HL-60/S4 treated with phorbol 12-myristate 13-acetate at 8.2 ng/mL for 4 days and 3 days (cell line): Measurements from ENCODE around the gene SFXN5.
"Not testable (repeated sequence)": the region's sequence is repeated elsewhere in the genome, so short reads cannot be mapped to it uniquely, and the experiment has no call there.

ENCODE experiments used
- in situ Hi-C: fragments of 300-500 bp; cut with MboI; formaldehyde crosslinking; loops from 2 replicates; pipeline ENCODE4 v1.15.0; 2022; ENCODE audit warnings: low sequenced_read_pairs

The SFXN5 gene, protein sequence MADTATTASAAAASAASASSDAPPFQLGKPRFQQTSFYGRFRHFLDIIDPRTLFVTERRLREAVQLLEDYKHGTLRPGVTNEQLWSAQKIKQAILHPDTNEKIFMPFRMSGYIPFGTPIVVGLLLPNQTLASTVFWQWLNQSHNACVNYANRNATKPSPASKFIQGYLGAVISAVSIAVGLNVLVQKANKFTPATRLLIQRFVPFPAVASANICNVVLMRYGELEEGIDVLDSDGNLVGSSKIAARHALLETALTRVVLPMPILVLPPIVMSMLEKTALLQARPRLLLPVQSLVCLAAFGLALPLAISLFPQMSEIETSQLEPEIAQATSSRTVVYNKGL

DNA sequence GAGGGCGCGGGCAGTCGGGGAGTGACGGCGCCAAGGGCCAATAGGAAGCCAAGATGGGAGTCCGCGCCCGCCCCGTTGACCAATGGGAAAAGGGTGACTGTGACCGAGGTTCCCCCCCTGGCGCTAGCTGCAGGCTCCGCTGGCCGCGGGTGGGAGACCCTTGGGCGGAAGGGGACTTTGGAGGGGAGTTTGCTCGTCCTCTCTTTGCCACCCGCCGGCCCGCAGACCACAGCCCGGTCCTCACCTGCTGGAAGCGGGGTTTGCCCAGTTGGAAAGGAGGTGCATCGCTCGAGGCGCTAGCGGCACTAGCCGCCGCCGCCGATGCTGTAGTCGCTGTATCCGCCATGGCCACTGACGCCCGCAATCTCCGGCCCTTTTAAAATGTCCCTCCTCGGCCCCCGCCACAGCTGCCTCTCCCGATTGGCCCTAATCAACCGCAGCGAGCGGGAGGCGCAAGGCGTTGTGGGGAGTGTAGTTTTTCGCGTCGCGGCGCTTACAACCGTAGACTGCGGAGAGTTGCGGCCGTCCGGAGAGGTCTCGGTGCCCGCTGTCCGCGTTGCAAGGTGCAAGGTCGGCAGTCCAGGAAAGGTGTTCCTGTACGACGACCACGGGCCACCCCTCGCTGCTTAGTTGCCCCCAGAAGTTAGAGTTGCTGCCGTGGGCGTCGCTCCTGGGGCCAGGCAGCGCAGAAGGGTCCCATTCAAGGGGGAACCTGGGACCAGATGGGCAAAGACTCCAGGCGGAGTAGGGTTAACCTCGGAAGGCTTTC is at the start of gene SFXN5:
TSS of gene SFXN5 (minus strand) at position 353 of the 769 bp plus-strand sequence. CDS start at position 346, 7 bp downstream.
- in situ Hi-C loops: no loop called here

DNA sequence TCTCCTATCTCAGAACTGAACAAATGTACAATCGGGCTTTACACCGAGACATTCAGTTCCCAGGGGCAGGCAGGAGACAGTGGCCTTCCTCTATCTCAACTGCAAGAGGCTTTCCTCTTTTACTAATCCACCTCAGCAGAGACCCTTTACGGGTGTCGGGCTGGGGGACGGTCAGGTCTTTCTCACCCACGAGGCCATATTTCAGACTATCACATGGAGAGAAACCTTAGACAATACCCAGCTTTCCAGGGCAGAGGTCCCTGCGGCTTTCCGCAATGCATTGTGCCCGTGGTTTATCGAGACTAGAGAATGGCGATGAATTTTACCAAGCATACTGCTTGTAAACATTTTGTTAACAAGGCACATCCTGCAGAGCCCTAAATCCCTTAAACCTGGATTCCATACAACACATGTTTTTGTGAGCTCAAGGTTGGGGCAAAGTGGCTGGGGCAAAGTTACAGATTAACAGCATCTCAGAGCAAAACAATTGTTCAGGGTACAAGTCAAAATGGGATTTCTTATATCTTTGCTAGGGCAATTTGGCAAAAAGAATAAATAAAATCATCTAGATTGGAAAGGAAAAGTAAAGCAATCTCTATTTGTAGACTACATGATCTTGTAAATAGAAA is 48.2 kb upstream of the SFXN5 start:
- in situ Hi-C loops: not testable (repeated sequence)

DNA sequence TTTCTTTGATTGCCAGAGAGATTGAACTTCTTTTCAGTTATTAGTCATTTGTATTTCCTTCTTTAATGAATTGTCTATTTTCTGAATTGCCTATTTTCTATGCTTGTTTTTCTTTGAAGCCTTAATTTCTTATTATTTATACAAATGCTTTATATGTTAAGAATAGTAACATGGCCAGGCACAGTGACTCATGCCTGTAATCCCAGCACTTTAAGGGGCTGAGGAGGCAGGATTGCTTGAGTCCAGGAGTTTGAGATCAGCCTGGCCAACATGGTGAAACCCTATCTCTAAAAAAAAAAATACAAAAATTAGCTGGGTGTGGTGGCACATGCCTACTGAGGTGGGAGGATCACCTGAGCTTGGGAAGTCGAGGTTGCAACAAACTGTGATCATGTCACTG is 45.9 kb upstream of the SFXN5 start:
- in situ Hi-C loops: no loop called here

DNA sequence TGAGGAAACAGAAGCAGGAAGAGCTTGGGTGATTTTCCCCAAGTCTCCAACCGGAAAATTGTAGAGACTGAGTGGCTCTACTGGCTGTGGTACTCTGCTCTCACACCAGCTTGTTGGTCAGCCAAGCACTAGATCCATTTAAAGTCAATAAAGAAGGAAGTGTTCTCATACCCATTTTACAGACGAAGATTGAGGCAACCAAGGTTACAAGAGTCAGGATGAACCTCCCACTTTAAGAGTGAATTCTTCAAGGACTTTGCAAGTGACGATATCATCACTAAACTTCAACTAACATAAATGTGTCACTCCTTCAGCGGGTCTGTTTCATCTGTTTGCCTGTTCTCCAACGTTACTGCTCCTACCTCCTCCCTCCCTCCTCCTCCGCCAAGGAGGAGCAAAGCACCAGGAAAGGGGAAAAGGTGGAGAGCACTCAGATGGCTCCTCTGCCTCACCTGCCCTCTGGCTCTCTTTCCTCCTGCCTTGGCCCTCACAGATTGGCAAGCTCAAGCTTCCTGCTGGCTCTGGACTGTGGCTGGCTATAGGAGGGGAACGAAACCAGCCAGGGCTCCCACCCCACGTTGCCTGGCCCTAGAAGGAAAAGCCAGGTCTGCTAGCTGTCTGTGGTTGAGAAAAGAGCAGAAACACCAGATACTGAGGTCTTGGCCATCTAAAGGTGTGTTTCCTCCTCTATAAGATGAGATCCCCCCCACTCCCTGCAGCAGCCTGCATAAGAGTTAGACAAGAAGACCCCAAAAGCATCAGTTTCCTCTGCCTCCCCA is 44.9 kb upstream of the SFXN5 start:
- in situ Hi-C loops: no loop called here

DNA sequence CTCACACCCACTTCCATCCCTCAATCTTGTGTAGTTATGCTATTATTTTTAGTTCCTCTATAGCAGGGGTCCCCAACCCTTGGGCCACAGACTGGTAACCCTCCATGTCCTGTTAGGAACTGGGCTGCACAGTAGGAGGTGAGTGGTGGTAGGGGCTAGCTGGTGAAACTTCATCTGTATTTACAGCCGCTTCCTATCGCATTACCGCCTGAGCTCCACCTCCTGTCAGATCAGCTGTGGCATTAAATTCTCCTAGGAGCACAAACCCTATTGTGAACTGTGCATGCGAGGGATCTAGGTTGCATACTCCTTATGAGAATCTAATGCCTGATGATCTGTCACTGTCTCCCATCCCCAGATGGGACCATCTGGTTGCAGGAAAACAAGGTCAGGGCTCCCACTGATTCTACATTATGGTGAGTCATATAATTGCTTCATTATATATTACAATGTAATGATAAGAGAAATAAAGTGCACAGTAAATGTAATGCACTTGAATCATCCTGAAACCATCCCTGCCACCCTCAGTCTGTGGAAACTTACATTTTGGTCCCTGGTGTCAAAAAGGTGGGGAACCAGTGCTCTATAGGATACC is 42.9 kb upstream of the SFXN5 start:
- in situ Hi-C loops: no loop called here

DNA sequence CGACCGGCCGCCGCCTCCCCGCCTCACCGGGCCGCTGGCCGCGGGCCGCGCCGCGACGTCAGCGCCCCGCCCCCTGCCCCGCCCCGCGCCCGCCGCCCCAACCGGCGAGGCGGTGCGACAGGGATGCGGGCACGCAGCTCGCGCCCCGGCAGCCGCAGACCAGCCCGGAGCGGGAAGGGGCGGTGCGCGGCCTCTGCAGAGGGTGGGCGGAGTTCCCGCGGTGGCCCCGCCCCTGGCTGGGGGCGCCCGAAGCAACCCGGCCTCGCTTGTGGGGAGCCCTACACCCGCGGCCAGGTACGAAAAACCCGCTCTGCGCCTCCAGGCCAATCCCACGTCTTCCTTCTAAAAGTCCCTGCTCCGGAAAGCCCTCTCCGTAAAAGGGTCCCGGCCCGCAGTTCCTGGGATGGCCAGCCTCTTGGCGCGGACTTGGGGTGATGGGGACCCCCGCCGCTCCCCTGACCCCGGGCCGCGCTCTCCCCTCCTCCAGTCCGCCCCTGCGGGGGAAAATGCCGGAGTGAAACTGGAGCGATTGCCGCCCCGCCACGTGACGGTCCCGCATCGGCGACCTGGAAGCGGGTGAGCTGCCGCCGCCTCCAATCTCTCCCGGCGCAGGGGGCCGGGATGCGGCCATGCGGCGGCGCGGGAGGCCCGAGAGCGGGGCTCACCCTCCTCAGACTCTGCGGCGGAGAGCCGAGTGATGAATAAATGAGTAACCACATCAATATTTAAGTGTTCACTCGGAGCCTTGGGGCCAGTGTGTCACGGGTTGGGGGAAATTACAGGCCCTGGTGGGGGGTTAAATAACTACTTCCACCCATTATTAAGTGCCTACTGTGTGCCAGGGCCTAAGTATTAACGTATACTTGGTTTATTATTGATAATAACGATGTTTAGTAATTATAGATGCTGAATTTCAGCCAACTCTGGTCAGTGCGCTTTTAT is 41.7 kb upstream of the SFXN5 start, which contains the start of gene RAB11FIP5:
TSS of gene RAB11FIP5 (minus strand) at position 36 of the 942 bp plus-strand sequence. CDS start 171 bp downstream, outside the sequence.
- in situ Hi-C loops: no loop called here

DNA sequence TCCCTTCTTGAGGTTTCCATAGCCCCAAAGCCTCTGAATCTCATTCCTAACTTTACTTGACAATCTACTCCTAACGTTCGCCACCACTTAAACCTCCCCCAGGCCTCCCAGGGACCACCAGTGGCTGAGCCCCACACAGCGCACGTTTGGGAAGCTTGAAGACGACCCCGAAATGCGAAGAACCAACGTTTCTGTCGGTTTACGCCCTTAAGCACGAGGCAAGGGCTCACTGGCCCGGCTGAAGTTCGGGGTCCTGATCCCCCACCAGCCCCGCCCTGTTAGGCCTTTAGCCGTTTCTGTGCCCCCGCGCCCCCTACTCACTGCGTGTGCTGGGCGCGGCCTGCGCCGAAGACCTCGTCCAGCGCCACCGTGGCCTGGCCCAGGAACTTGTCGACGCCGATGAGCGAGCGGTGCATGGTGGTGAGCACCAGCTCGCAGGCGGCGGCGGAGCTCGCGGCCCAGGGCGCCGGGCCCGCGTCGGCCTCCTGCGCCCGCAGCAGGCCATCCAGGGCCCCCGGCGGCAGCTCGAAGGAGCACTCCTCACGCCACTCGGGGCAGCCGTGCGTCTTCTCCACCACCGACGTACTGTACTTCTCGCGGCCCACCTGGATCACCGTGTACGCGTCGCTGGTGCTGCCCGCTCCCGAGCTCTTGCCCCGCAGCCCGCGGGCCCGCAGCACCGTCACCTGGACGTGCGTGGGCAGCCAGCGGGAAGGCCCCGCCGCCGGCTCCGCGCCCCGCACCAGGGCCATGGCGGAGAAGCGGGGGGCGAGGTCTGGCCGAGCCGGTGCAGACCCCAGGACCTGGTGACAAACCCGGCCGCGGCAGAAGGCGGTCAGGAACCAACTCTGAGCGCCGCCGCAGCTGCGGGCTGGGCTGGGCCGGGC is 40.8 kb upstream of the SFXN5 start:
- in situ Hi-C loops: no loop called here

DNA sequence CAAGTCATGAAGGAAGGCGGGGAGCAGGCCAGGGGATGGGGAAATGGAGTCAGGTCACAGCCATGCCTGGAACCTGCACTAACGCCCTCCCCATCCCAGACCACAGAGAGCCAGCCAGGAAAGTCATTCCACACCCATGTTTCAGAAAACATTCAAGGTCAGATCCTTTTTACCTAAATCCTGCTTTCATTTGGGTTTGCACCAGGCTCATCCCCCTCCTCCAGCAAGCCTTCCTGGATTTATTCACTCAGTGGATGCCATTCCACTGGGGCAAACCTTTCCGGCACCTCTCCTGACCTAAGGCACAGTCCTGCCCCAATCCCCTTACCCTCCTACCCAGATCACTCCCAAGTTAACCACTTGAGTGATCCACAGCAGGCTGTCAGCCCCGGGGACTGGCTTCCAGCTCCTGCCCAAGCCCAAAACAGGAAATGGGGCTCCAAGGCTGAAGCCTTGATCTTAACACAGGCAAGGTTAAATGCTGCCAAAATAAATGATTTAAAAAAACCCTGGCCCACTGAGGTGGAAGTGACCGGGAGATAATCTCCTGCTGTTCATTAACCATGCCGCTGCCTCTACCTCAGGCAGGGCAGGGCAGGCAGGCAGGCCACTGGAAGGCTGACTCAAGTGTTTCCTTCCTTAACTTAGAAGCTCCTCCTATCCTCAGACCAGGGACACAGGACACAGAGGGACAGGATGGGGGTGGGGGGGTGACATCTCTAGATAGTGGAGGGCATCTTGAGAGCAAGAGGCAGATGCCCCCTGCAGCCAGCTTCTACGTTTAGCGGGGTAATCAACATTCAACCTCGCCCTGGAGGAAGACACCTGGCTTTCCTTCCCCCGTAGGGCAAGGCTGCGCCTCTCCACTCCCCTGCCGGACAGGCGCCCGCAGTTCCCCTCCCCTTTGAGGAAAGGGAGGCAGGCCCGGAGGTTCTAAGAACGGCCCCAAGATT is 39.8 kb upstream of the SFXN5 start:
- in situ Hi-C loops: no loop called here

DNA sequence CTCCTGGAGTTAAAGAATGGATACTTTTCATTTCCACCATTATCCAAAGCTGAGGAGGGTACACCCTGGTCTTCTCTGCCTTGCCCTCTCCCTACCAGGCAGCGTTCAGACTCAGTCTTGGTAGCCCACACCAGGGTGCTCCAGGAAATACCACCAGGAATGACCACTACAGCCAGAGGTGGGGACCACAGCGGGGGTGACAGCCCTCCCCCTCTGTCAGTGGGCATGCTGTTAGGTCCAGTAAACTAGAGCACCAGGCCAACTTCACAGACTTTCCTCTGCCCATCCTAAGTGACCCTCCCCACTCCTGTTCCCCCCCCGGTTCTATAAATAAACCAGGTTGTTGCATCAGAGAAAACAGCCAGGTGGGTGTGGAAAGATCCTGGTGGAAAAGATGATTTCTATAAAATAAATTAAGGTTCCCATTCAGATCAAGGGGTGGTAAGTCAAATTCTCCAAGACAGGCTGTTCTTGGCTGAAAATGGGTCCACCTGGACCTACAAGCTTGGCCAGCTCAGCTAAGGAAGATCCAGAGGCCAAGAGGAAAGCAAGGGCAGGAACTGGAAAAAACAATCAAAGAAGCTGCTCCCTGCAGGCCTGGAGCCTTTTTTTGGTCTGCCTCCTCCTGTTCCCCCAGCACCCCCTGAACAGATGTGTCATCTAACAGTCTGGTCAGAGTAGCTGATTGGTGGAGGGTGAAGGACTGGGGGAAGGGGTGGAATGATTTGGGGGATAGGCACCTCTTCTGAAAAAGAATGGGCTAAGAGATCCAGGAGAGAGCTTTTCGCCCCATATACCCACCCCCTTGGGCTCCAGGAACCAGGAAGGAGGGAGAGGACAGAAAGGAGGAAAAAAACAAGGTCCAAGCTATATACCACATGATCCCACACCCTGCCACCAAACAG is 38.9 kb upstream of the SFXN5 start:
- in situ Hi-C loops: no loop called here

DNA sequence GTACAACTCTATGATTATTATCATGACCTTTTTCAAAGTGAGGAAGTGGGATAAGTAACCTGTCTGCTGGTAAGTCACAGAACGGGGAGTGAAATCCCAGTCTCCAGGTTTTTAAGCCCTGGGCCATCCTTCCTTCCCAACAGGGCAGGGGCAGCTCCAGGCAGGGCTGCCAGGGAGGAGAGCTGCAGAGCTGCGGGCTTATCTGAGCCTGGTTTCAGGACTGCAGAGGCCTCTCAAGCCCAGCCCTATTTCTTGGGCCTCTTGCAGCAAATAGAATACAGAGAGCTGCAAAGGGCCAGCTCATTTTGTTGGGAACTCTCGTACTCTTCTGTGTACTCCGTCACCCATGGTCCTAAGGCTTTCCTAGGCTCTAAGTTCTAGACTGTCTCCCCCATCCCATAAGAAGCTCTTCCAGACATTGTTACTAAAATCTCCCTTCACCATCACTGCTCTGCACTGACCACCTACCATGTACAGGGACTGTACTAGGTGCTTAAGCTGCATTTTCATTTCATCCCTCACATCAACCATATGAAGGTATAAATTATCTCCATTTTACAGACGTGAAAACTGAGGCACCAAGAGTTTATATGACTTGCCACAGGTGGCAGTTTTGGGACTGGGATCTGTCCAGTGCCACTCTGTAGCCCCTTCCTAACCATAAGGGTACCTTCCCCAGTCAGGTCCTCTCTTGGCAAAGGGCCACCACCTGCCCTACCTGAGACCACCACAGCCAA is 38.1 kb upstream of the SFXN5 start:
- in situ Hi-C loops: no loop called here

DNA sequence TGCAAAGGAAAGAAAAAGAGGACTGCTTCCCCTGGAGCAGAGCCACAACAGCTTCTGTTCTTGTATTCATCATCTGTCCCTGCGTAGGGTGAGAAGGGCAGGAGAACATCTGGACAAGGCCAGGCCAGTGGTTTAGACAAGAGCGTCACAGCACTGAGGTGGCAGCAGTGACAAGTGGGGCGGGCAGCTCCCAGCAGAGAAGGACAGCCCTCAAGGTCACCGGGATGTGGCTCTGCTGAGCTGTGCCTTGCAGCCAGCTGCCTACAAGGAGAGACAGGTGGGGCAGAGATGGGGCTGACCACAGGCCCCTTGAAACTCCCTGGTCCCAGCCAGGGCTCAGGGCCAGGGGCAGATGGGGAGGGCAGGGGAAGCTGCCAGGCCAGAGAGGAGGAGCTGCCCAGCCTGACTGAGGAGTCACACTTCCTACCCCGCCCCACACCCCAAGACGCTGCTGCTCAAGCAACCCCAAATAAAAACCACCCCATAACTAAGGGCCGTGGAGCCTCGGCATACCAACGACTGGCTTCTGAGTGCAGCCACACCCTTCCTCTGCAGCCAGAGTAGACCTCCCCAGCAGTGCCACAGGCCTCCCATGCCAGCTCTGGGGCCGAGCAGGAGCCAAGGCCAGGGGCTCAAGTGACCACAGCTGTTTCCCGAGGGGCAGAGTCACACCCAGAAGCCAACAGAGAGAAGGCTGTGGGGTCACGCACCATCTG is 35.9 kb upstream of the SFXN5 start:
- in situ Hi-C loops: no loop called here

DNA sequence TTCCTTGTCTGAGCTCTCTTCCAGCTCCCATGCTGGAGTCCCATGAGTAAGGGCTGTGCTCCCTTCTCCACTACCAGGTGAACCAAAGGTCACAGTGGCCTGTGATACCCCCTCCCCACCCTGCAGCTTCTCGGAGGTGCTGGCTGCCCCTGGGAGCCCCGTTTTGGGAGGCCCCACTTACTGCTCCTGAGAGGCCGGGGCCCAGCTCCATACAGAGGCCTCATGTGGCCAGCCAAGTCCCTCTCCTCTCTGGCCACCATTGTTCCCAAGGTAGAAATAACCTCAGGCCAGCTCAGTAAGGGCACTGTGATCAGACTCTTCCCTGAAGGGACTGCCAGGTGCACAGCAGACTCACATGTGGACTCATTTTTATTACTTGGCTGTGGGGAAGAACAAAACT is 35.3 kb upstream of the SFXN5 start:
- in situ Hi-C loops: no loop called here

DNA sequence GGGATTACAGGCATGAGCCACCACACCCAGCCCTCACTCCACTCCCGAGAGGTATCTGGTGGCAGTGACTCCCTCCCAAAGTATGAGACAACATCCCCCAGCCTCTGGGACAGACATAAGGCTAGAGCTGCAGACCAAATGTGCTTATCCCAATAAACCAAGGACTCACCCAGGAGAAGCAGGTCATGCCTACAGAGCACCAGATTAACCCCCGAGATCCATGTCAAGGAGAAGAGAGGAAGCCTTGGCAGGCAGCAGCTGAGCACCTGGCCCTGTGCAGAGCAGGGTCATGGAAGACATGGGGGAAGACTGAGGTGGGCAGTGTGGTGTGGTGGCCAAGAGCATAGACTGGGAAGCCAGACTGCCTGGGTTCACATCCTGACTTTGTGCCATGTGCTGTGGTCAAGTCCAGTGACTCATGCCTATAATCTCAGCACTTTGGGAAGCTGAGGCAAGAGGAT is 34.0 kb upstream of the SFXN5 start:
- in situ Hi-C loops: no loop called here

DNA sequence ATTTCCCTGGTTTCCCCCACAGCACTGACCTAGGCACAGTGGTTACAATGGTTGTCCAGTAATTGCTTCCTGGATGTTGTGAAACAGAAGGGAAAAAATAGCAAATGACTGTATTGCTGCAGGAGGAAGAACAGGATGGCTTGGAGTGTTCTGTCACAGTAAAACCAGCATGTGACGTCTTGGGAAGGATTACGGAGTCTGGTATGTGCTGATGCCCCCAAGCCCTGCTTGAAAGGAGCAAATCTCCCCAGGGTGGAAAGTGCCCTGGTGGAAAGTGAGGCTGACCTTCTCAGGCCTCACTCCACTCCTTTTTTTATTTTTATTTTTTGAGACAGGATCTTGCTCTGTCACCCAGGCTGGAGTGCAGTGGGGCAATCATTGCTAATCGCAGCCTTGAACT is 33.4 kb upstream of the SFXN5 start:
- in situ Hi-C loops: no loop called here

DNA sequence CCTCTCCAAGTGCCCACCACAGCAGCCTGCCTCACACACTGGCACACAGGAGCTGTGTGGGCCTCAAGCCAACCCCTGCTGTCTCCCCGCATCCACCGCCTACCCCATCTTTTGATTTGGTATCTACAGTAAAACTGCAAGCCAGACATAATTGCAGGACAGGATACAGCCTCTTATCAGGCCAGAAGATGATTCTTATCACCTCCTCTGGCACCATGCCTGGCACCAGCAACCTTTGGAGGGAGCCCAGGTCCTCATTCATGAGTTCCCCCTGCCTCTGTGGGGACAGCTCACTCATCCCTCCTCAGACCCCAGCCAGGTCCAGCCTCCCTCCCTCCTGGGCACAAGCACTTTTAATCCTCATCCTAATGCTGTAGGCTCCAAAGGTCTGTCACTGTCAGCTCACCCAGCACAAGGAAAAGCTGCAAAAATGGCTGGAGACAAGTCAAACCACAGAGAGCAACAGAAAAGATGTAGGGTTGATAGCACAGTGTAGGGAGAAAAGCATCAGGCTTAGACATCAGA is 31.6 kb upstream of the SFXN5 start:
- in situ Hi-C loops: no loop called here
